ENCODE measurements around the gene INPP5E. TPM values are rescaled to one million over a fixed set of nuclear protein-coding genes. Genes with fewer than 3 reads are reported as not detected.
"Not testable (repeated sequence)": the region's sequence is repeated elsewhere in the genome, so short reads cannot be mapped to it uniquely, and the experiment has no call there.

Gene INPP5E
- total RNA-seq, 1 donor from 2014 or later, result 11.5 TPM

DNA sequence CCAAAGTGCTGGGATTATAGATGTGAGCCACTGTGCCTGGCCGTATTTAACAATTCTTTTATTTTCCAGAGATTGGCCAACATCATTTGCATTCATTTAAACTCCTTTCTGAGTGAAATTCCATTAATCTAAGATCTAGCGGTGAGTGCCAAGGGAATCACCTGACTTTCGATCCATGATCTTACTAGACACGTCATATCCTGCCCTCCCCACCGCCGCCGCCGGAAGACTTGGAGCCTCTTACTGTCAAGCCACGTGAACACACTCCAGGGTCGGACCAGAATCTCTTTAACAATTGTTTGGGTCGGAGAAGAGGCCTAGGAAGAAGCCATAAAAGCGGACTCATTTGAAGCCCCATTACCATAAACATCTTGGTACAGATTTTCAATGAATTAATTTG, 12.9 kb downstream of the INPP5E start:
- DNase-seq, result no peak

- not testable (repeated sequence) for DNase-seq
Measured at GRCh38 chr9:136425367-136425766, 14.3 kb downstream of the INPP5E start.

- no peak for DNase-seq
Measured at GRCh38 chr9:136424750-136425362, 14.8 kb downstream of the INPP5E start.

DNA sequence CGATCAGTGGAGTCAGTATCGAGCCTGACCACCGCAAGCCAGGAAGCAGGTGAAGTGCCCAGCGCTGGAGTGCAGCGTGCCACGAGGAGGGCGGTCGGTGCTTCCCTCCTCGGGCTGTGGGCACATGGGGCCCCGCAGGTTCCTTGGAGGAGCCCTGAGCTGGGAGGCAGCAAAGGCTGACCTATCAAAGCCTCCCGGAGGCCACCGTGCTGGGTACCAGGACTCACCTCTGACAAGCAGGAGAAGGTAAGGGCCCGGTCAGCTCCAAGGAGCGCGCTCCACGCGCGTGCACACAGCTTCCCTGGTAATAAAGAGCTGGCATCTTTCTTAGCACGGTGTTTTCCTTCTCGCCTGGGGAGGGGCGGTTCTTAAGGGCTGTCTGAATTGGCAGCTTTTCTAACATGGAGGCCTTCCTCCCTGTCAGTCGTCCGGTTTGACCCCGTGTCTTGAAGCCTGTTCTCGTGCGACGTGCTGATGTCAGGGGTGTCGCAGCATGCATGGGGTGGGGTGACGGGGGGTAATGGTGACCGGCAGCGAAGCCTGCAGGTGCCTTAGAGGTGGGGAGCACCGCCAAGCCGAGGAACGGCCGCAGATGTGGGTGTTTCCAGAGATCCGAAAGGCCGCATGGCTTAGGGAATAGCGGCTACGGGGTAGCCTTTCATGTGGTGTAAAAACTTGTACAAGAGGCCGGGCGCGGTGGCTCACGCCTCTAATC, 16.1 kb downstream of the INPP5E start:
- no peak for DNase-seq

DNA sequence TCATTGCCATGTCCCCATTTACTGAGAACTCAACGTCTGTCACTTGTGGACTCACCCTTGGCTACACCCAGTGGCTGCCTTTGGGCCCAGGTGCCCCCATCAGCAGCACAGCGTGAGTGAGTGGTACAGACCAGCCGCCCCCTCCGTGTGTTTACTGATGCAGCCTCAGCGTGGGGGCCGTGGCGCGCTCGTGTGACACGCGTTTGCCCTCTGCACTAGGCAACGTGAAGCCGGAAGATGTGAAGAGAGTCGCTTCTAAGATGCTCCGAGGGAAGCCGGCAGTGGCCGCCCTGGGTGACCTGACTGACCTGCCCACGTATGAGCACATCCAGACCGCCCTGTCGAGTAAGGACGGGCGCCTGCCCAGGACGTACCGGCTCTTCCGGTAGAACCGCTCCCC, 16.8 kb downstream of the INPP5E start:
- no peak for DNase-seq

- no peak for DNase-seq
Measured at GRCh38 chr9:136421791-136422190, 17.9 kb downstream of the INPP5E start.

GRCh38 chr9:136419092-136419420, 20.6 kb downstream of the INPP5E start:
- DNase-seq, result no peak

GRCh38 chr9:136418182-136419091, 21.2 kb downstream of the INPP5E start:
- DNase-seq, result no peak

- DNase-seq, result no peak
Measured at GRCh38 chr9:136416914-136417313, 22.7 kb downstream of the INPP5E start.

DNA sequence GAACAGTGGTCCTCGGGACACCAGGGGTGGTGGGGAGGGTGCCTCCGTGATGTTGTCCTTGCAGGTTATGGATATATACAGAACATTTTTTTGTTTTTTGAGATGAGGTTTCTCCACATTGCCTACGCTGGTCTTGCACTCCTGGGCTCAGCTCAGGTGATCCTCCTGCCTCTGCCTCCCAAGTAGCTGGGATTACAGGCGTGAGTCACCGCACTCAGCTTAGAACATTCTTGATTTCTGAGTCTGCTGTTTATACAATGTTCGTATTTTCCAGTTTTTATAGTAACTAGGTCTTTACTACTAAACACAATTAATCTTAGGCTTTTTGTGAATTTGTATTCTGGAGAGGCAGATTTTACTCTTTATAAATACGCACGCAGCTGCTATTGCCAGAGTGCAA, 23.2 kb downstream of the INPP5E start:
- DNase-seq, result no peak

DNA sequence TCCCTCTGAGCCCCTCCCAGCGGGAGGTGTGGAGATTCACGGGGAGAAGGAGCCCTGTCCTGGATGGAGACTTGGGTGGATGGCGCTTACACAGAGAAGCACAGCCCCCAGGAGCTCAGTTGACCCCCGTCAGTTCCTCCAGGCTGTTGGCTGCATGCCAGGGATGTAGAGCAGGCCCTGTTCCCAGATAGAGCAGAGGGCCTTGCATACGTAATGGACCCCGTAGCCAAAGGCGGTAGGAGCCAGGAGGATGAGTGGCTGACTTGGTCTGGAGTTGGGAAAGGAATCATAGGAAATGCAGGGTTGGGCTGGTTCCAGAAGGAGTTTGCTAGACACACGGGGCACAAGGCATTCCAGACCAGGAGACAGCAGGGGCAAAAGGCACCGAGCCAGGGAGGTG, 26.7 kb downstream of the INPP5E start:
- DNase-seq, result no peak

- DNase-seq, result no peak
Measured at GRCh38 chr9:136411378-136411777, 28.3 kb downstream of the INPP5E start.

GRCh38 chr9:136410500-136411287, 29.0 kb downstream of the INPP5E start, which contains the start of the genes ENTR1 and PMPCA:
TSS of gene ENTR1 (minus strand) at chr9:136410614. CDS start at chr9:136410397, 217 bp downstream.
TSS of gene PMPCA (plus strand) at chr9:136410658. CDS start at chr9:136410669, 11 bp downstream.
- DNase-seq, result peak; percentile 80

DNA sequence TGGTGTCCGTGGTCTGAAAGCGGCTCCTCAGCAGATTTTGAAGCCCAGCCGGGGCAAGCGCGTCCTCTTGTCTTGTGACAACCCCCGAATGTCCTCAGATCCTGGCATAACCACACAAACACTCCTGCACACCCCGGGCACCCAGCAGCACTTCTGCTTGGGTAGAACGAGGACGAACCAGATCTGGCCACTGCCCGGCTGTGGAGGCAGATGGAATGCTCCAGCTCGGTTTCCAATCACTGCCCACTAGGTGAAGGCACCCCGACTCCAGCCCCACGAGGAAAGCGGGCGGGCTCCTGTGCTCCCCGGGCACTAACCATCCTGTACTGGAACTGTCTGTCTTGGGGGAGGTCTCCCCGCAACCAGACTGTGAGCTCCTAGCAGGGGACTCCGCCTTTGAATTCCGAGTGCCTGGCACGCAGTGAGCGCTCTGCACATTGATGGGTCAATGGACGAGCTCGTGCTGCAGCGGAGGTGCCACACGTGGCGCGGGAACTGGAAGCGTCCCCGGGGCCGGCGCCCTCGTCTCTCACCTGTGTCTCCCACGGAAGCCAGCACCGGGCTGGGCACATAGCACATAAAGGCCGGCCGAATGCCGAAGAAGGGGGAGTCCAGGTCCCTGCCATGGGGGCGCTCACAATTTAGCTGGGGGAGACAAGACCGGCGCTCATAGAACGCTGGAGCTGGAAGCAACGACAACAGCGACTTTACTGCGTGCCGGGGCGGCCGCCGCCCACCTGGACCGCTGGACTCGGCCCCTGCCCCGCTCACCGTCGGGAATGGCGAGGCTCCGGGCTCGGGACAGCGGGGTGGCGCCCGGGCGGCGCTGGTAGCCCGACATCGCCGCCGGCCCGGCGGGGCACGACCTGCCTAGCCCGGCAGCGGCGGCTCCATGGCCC, 29.8 kb downstream of the INPP5E start:
- DNase-seq, result peak; percentile 51

- no peak for DNase-seq
Measured at GRCh38 chr9:136407911-136408310, 31.7 kb downstream of the INPP5E start.

GRCh38 chr9:136407061-136407460, 32.6 kb downstream of the INPP5E start:
- not testable (repeated sequence) for DNase-seq

GRCh38 chr9:136405904-136406303, 33.7 kb downstream of the INPP5E start:
- not testable (repeated sequence) for DNase-seq

DNA sequence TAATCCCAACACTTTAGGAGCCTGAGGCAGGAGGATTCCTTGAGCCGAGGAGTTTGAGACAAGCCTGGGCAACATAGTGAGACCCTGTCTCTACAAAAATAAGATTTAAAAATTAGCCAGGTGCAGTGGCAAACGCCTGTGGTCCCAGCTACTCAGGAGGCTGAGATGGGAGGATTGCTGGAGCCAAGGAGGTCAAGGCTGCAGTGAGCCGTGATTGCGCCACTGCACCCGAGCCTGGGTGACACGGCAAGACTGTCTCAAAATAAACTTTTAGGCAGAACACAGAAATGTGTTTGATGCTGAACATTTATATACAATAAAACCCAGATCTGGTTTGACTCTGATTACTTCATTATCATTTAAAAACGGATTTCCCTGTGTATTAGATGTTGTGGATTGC, 34.2 kb downstream of the INPP5E start:
- no peak for DNase-seq

DNA sequence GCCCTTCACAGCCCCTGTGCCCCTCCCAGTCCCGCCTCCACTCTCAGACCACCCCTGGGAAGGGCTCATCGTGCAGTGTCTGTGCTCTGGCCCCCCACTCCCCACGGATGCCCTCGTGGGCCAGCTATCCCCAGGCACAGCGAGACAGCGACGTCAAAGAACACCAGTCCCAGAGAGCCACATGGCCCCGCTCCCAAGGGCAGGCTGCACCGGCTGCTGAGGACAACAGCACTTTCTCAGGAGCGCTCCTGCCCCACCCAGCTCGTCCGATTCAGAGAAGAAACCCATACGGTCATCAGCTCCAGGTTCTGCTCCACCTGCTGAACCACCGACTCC, 34.9 kb downstream of the INPP5E start:
- DNase-seq, result no peak

DNA sequence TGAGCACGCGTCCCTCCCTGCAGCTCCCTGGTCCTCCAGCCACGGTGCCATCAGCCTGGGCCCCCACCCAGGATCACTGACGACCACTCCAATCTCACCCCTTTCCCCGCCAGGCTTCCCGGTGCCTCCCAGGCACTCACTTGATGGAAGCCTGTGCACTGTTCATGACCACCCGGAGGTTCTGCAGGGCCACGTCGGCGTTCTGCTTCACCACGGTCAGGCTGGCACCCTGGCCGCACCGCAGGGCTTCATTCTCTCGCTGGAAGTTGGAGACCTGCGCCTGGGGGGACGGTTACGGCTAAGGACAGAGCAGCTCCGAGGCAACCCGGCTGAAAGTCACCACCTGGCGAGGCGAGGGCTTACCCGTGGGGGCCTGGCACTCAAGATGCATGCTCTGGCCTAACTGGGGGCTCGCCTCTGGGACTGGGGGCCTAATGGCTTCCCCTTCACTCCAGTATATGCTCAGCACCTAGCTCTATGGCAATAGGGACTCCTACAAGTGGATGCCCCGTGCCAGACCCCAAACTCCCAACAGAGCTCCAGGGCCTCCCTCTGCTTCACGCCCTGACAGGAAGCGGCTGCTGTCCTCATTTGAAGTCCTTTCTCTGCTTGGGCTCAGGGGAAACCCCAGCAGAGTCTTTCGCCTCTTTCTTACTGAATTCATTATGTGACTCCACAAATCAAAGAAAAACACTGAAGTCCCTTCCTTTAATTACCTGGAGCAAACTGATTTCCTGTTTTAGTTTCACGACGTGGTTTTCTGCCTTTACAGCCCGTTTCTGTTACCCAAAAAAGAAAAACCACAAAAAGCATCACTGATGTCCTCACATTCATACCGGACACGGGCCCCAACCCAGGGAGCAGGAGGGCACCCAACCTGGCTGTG, 35.5 kb downstream of the INPP5E start:
- no peak for DNase-seq
